Jurkat, Clone E6-1 (cell line): Measurements from ENCODE around the gene FPR2.

Source experiments
- DNase-seq: peaks from one replicate; pipeline ENCODE4 v3.0.0-alpha.2; 2011; ENCODE audit warnings: low read depth, low spot score
- H3K4me3 ChIP-seq: 2 replicates; pipeline ENCODE4 v1.5.1; 2011; ENCODE audit warnings: mild to moderate bottlenecking, low read length, control low read depth, moderate library complexity

The FPR2 gene

DNA sequence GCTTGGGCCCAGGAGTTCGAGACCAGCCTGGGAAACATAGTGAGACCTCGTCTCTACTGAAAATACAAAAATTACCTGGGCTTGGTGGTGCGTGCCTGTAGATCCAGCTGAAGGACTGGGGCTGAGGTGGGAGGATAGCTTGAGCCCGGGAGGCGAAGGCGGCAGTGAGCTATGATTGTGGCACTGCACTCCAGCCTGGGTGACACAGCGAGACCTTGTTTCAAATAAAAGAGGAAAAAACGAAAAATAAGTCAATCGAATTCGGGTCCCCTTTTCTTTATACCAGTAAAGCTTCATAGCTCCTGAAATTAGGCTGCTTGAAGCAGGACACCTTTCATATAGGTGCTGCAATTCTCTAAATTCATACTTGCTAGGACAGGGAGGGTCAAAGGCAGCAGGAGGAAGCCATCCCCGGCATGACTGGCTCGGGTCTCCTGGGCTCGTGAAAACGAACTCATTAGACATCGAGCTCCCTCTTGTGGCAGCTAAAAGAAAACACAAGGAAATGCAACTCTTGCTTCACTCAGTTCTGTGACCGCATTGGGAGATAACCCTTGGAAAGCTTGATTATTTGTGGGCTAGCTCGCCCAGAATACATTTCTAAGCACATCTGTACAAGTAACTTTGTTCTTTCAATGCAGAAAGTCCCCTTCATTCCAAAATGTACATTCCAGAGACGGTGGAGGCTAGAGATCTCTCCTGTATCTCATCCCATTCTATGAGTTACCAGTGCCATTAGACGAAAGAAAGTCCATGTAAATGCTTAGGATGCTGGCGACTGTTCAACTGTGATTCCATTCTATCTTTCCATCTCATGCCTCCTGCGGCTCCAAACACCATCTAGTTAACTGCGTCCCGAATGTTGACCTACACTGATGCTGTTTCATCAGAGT, 16.8 kb downstream of the FPR2 start:
- H3K4me3 ChIP-seq, result no peak overlapping the region
- peak; percentile 69 for DNase-seq

DNA sequence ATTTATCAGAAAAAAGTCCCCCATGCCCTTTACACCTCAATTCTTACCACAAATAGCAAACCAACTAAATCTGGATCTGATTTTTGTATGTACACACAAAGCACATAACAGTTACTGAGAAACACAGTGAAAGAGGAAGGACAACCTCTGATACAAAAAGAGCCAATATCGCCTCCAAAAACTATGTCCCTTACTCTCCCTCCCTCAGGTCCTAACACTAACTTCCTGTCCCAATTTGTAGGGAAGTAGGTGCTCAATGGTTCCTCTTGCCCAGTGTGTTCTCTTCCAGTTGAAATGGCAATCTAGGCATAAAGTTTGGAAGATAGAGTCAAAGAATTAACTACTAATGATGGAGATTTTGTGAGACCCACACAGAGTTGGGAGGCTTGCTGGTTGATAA, 18.2 kb downstream of the FPR2 start:
- DNase-seq, result no peak
- H3K4me3 ChIP-seq, result no peak overlapping the region

DNA sequence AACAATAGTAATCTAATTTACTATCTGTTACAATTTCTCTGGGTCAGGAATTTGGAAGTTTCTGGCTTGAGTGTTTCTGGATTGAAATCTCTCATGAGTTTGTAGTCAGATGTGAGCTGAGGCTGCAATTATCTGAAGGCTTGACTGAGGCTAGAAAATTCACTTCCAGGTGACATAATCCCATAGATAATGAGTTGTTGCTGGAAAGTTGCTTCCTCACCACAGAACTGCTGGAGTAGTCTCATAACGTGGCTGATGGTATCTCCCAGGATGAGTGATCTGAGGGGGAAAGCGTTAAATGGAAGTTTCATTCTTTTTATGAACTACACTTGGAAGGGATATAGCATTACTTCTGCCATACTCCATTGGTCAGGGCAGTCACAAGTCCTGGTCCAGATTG, 18.7 kb downstream of the FPR2 start:
- H3K4me3 ChIP-seq, result no peak overlapping the region
- no peak for DNase-seq

DNA sequence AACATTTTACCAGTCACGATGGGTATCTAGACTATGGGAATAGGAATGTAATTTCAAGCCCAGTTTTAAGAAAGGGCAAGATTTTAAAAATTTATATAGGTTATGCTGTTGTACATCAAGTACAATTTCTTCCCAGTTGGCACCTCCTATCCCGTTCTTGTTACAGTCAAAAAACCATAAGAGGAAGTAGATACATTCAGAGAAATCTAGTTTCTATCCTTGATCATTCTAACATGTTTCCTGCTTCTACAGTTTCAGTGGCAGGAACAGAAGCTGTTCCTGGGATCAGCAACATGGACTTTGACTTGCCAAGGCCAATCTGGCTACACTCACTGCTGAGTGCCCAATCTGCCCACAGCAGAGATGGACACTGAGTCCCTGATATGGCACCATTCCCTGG, 19.3 kb downstream of the FPR2 start:
- DNase-seq, result no peak
- no peak overlapping the region for H3K4me3 ChIP-seq

DNA sequence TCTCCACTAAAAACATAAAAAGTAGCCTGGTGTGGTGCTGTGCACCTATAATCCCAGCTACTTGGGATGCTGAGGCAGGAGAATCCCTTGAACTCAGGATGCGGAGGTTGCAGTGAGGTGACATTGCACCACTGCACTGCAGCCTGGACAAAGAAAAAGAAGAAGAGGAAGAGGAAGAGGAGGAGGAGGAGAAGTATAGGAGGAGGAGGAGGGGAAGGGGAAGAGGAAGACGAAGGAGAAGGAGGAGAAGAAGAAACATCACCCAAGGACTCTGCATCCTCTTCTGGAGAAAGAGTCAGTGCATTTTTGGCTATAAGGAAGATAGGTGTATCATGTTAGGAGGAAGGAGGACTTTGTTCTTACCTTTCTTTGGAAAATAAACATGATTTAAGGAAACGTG, 21.0 kb downstream of the FPR2 start:
- no peak for DNase-seq

DNA sequence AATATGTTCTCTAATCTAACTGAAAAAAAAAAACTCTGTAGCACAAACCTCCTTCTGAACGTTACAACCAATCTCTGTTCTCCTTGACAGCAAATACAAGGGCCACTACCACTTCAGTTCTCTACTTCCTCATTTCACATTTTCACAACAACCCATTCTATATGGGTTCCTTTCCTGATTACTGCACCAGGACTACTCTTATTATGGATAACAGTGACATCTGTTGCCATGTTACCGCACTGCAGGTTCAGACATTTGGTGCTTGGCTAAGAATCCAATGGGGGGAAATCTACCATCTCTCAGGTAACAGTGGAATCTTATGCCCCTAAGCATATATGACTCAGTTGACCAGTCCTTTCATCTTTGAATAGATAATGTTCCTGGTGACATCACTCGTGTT, 22.4 kb downstream of the FPR2 start:
- no peak overlapping the region for H3K4me3 ChIP-seq
- no peak for DNase-seq

More for the DNA sequence above, 21.0 kb downstream of the FPR2 start:
- H3K4me3 ChIP-seq, result no peak overlapping the region

DNA sequence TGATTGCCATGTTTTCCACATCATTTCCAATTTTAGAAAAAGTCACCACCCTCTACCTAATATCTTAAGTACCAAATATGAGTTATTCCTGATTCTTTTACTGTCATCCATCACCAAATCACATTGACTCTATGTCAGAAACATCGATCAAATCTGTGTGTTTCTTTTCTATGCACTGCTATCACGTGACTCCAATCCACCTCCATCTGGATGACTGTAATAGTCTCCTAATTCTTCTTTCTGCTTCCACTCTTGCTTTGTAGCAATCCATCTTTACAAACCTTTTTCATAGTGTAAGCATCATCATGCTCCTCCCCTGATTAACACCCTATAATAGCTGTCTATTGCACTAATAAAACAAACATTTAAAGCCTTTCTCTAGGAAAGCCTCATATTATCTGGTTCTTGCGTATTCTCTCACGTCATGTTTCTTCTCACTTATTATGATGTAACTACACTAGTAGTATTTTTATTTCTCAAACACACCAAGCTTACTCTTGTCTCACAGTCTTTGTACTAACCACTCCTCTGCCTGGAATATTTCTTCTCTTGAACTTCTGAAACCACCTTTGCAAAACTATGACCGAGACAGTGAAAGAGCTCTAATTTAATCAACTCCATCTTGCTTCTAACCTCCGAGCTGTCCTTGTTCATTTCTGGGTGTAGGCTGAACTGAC, 23.3 kb downstream of the FPR2 start:
- H3K4me3 ChIP-seq, result no peak overlapping the region
- DNase-seq, result no peak

DNA sequence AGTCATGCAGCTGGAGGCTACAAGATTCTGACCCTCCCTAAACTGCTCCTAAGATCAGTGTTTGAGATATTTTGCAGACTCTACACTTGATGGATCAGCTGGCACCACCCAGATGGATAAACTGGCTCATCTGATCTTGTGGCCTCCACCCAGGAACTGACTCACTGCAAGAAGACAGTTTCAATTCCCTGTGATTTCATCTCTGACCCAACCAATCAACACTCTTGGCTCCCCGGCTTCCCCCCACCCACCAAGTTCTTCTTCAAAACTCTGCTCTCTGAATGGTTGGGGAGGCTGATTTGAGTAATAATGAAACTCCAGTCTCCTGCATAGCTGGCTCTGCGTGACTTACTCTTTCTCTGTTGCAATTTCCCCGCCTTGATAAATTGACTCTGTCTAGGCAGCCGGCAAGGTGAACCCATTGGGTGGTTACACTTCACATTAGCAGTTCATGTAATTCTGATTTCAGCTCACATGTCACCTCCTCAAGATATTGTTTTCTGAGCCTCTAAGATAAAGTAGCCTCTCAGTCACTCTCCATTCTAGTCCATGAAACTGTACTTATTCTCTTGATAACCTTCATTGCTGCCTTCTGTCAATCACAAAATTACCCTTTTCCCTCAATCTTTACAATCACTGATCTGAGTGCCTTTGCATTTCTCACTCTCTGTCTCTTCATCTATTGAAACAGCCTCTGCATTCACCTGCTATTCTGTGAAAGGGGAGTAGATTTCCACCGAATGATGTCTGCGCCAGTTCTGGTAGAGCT, 24.1 kb downstream of the FPR2 start:
- DNase-seq, result no peak
- no peak overlapping the region for H3K4me3 ChIP-seq

DNA sequence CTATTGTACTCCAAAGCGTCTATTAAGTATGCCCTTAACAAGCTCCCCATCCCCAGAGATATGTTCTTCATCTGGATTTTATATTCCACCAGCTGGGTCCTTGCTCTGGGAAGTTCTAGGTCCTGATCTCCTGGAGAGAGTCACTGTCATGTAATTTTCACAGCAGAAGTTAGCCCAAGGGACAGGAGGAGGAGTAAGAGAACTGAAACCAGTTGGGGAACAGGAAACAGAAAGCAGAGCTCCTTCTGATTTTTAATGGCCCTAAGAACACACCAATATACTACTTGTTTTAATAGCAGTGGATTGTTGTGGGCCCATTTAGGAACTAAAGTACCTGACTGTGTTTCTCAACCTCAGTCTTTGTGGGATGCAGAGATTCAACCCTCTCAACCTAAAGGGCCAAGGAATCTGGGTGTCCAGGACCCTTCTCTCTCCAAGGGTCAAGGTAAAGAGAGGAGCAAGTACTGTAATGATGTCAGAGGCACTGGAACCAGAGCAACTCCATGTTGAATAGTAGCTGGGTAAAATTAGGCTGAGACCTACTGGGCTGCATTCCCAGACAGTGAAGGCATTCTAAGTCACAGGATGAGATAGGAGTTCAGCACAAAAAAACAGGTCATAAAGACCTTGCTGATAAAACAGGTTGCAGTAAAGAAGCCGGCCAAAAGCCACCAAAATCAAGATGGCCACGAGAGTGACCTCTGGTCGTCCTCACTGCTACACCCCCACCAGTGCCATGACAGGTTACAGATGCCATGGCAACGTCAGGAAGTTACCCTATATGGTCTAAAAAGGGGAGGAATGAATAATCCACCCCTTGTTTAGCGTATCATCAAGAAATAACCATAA, 25.9 kb downstream of the FPR2 start:
- H3K4me3 ChIP-seq, result no peak overlapping the region
- DNase-seq, result no peak

DNA sequence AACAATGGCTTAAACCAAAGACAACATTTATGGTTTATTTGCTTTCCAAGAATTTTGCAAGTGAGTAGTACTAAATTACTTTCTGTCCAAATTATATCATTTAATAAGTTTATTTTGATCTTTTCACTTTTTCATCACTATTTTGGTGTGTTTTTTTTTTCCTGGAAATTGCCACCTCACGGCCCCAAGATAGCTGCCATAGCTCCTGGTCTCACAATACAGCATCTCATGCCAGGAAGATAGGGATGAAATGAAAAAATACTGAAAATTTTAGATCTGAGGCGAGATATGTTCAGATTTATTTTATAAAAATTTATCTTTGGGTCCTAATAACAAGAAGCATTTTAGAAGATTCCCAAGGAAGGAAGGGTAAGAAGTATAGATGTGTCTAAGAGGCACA, 27.0 kb downstream of the FPR2 start:
- DNase-seq, result no peak
- H3K4me3 ChIP-seq, result no peak overlapping the region

DNA sequence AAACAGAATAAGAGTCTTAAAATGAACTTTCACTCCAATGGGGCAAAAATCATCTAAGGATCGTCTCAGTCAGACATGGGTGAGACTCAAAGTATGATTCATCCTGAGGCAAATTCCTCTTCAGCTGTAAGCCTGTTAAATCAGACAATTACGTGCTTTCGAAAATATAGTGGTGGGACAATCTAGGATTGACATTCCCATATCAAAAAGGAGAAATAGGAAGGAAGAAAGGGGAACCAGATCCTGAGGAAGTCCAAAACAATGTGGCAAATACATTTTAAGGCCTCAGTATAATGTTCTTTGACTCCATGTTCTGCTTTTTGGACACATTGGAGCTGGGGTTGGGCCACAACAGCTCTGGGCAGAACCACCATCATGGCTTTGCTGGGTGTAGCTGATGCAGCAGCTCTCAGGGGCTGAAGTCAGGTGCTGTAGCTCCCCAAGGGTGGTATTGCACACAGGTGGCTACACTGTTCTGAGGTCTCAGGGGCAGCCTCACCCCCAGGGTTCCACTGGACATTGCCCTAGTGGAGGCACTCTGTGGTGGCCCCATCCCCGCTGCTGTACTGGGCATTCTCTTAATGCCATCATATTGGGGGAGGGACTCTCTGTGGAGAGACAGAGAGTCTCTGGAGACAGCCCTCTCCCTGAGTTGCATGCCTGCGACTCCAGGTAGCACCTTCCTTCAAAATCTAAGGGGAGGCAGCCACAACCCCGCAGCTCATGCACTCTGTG, 28.2 kb downstream of the FPR2 start:
- DNase-seq, result no peak
- no peak overlapping the region for H3K4me3 ChIP-seq

DNA sequence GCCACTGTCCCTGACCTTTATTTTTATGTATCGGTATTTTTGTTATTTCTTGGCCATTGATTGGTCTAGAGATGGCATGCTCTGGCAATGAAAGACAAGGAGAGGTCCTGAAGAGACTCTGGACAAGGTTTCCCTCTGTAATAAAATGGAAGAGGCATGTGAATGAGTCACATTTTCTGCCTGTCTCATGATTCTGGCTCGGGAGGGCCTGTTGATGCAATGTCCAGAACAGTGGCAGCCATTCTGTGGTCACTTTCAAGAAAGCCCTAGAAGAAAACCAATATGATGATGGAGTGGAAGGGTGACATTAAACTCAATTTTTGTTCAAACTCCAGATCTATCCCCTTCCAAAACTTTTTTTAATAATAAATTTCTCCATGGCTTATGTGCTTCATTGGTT, 32.0 kb downstream of the FPR2 start:
- DNase-seq, result no peak
- no peak overlapping the region for H3K4me3 ChIP-seq

DNA sequence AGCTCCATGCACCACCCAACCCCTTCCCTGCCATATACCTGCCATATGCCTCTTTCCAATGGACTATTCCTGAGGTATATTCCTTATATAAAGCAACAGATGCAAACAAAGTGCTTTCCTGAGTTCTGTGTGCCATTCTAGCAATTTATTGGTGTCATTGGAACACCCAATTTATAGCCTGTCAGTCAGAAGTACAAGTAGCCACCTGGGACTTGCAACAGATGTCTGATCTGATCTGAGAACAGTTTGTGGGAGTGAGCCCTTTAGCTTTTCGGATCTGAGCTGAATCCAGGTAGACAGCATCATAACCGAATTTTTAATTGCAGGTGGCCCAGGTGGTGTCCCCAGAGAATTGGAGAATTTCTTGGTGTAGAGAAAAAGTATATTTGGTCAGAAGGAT, 33.0 kb downstream of the FPR2 start:
- no peak overlapping the region for H3K4me3 ChIP-seq
- no peak for DNase-seq

DNA sequence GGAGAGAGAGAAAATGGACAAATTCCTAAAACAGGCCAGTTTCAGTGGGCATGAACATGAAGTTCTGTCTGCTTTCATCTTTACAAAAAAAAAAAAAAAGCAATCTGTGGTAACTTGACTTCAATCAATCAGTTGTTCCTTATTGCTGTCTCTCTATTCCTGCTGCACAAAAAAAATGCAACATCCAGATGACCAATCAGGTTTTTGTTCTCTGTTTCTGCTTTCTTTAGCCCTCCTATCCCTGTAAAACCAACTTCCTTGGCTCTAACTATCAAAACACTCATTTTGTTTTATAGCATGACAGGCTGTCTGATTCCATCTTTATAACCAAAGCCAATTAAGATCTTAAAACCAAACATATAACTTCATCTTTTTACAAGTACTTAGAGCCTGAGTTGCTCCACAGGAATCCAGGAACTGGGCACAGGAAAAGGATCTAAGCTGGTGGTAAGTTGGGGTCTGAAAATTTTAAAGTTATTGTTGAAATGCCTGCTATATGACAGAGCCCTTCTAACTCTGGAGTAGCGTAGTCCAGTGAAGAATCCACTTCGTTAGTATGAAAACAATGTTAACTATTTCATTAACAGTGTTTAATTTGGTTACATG, 34.0 kb downstream of the FPR2 start, which contains the start of gene FPR3:
Gene FPR3 (plus strand): TSS at position 273 of the 606 bp plus-strand sequence. CDS start 28,592 bp downstream, outside the sequence.
- no peak for DNase-seq
- H3K4me3 ChIP-seq, result no peak within 1 kb of the TSS

DNA sequence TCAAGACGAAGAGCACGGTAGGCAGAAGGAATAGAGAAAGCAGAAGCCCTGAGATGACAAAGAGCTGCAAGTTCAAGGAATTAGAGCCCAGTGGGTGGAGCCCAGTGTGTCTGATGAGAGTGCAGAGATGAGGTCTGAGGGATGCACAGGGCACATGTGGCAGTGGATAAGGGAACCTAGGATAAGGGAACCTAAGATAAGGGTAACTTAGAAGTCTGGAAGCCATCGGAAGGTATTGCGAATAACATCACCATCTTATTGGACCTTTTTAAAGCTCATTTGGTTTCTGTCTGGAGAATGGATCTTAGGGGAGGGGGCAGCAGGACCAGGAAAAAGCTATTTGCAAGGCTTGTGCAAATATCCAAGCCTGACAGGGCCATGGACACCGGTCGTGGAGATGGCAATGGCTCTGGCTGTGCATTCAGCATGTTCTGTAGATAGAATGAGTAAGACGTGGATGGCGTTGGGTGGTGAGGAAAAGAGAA, 35.3 kb downstream of the FPR2 start:
- DNase-seq, result no peak
- no peak overlapping the region for H3K4me3 ChIP-seq

DNA sequence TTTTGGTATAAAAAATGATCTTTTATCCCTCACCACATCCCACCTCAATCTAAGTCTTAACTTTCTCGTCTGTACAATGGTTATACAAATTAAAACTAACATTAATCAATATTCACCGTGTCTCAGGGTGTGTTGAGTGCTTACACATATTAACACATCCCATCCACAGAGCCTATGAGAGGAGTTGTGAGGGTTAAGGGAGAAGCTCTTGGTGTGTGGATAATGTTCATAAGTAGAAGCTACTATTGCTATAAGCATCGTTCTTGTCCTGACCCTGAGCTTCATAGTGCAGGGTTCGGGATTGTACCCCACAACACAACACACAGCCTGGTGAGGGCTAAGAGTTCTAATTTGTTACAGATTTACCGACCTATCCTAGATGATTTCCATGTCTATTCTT, 36.5 kb downstream of the FPR2 start:
- no peak for DNase-seq
- no peak overlapping the region for H3K4me3 ChIP-seq

DNA sequence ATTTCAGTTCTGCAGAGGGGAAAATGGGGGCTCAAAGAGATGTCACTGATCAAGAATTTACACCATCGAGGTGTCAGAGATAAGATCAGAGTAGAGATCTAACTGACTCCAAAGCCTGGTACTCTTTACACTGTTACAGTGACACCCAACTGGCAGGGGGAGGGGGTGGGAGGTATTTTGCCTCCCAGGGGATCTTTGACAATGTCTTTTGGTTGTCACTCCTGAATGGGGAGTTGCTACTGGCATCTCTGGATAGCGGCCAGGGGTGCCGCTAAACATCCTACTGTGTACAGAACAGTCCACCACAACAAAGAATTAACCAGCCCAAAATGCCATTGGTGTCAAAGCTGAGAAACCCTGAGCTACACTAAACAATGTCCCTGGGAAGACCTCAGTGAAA, 37.1 kb downstream of the FPR2 start:
- H3K4me3 ChIP-seq, result no peak overlapping the region
- no peak for DNase-seq
